GM21825 (cell line): ENCODE data around the gene CNTRL.

Experiments used
- ATAC-seq: cut with Tn5 transposase; IDR thresholded peaks from one replicate; pipeline ENCODE4 v1.9.1; 2021; ENCODE audit warnings: mild to moderate bottlenecking, moderate library complexity; ENCODE audit not compliant: unreplicated experiment

Gene CNTRL

DNA sequence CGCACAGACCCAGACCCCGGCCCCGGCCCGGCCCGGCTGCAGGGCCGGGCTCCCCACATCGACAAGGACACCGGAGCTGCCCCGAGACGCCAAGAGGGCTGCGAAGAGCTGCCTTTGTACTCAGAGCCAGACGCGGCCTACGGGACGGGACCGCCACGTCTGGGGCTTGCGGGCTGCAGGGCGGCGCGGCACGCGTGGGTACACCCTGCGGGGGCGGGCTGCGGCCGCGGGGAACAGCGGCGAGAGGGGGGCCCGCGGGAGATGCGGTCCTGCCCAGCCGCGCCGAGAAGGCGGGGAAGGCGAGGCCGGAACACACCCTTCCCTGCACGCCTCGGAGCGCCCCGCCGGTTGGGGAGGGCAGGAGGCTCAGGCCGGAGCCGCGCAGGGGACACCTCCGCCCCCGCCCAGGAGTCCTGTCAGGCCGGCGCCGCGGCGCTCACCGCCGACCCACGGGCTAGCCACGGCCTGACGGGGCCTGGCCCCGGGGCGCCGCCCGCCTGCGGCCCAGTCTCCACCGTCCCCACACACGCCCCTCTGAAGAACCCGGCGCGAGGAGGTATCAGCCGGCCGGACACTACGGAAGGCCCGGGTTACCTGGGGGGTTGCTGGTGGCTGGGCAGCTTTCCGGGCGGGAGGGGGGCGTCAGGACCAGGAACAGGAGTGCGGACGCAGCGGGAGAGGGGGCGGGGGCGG, 126.4 kb downstream of the CNTRL start:
- ATAC-seq = peak; percentile 22

DNA sequence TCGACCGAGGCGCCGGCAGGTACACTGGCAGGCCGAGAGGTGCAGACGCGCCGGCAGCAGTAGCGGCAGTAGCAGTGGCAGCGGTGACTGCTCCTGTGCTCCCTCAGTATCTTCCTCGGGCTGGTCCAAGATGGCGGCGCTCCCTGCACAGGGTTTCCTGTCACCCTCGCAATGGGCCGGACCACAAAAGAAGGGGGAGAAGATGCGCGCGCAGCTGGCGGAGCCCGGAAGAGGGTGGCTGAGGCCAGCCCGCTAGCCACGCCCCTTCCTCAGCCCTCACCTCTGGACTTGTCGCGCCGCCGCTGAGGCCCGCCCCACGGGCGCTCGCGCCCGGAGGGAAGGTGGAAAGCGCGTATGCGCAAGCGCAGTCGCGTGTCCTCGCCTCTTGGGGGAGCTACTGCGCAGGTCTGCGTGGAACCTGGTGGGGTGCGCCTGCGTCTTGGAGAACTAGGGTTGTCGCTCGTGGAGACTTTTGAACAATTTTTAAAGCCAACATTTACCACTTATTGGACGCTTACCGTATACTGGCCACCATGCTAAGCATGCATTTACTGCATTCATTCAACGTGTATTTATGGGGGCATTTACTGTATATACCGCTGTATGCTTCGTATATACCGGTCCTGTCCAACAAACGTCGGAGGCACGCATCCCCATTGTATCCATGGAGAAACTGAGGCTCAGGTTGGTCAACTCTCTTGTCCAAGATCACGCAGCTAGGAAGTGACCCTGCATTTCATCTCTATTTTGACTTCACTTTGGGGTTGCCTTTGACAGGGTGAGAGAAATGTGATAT, 127.2 kb downstream of the CNTRL start, which contains the start of gene RAB14:
TSS of gene RAB14 (minus strand) at position 132 of the 796 bp plus-strand sequence. CDS start 8,457 bp downstream, outside the sequence.
- peak; percentile 78 for ATAC-seq

- ATAC-seq = no peak
Measured at GRCh38 chr9:121204121-121204520, 129.4 kb downstream of the CNTRL start.

DNA sequence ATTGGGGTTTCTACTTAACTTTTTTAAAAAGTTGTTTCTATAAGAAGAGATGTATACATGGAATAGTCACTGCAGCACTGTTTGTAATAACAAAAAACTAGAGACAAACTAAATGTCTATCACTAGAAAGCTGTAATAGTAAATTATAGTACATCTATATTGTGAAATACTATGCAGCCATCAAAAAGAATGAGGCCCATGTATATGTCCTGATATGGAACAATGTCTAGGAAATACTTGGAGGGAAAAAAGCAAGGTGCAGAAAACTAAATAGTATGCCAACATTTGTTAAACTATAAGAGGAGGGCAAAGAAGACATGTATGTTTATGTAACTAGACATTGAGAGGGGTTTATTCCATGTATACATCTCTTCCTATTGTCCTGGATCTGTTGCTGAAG, 129.9 kb downstream of the CNTRL start:
- no peak for ATAC-seq

DNA sequence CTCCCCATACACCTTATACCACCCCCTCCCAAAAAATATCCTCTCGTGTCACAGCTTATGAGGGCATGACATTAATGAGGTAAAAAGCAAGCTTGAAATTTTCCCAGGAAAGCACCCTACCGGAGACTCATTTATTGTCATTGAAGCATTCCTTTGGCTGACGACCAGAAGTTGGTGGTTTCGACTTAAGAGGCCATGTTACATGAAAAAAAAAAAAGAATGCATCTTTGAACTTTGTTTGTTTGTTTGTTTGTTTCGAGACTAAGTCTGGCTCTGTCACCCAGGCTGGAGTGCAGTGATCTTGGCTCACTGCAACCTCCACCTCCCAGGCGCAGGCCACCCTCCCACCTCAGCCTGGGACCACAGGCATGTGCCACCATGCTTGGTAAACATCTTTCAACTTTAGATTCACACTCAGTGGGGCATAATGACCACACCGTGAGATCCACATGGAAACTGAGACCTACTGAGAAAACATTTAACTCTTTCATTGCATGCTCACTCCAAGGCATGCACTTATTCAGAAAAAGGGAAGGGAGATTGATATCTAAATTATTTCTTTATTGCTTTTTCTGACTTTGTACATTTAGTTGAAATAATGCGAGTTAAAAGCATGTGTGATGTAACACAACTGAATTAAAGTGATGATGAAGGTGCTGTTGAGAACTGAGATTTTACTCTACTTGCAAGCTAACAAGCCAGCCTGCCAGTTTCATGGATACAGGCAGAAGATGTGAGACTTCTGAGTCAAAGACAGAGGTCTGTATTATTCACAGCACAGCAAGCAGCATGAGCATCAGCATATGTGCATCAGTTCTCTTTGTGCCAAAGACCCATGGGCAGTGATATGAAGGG, 132.0 kb downstream of the CNTRL start:
- peak; percentile 19 for ATAC-seq

DNA sequence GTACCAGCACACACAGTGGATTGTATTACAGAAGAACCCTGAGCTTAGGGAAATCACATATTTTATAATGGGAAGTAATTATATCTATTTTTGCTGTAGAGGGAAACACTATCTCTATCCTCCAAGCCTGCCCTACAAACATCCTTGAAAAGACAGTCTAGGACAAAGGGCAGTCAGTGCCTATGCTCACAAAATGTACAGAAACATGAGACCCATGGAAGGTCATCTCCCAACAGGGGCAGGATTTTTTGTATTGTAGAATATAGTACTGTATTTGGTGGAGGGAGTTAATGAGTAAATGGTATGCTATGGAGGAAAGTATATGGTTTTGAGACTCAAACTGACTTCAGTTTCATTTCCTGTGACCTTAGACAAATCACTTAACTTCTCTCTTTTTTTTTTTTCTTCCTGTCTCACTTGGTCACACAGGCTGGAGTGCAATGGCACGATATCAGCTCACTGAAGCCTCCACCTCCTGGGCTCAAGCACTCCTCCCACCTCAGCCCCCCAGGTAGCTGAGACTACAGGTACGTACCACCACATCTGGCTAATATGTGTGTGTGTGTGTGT, 132.7 kb downstream of the CNTRL start:
- peak; percentile 72 for ATAC-seq

DNA sequence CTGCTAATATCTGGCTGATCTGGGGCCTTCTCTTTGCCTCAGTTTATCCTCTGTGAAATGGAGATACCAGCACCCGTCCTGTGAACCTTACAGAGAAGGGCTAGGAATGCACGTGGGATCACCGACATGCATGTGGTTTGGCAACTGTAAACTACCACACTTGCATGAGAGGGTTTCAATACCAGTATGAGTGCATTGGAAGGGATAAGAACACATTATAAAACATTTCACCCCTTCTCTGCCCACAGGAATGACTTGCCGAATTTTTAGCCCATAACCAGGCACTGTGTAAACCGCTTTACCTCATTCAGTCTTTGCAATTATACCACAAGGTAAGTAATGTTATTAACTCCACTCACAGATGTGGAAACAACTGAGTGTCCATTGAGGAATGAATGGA, 135.8 kb downstream of the CNTRL start:
- no peak for ATAC-seq

- no peak for ATAC-seq
Measured at GRCh38 chr9:121213136-121213806, 138.5 kb downstream of the CNTRL start.

DNA sequence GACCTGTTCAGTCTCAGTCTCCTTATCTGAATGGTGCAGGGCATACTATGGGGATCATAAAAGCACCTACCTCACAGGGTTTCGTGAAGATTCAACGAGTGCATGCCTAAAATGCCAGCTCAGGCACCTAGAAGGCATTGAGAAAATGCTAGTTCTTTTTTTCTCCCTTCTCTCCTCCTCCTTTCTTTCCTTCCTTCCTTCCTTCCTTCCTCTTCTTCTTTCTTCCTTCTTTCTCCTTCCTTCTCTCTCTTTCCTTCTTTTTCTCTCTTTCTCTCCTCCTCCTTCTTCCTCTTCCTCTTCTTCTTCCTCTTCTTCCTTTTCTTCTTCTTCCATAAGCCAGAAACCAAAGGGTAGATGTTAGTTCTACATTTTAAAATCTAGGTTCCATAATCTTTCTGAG, 139.2 kb downstream of the CNTRL start:
- no peak for ATAC-seq

DNA sequence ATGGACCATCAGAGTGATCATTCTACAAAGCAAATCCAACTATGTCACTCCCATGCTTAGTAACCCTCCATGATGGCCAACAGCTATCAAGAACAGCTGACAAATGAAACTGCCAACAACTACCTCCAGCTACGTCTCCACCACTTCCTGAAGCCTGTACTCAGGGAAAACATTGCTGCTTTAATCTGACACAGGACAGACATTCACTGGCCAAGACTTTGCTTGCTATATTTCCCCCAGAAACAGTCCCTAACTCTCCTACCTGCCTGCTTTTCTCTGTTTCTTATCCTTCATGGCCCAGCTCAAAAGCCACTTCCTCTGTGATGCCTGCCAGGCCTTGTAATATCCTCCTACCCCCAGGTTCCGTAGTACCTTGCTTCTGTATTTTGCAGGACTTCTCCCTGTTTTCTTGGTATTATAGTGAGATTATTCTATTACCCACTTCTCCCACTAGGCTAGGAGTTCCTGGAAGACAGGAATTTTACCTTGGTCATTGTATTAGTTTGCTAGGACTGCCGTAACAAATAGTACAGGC, 141.6 kb downstream of the CNTRL start:
- ATAC-seq = no peak

- peak; percentile 73 for ATAC-seq
Measured at GRCh38 chr9:121217609-121218292, 143.0 kb downstream of the CNTRL start.

GRCh38 chr9:121218357-121219027, 143.7 kb downstream of the CNTRL start:
- ATAC-seq = no peak

DNA sequence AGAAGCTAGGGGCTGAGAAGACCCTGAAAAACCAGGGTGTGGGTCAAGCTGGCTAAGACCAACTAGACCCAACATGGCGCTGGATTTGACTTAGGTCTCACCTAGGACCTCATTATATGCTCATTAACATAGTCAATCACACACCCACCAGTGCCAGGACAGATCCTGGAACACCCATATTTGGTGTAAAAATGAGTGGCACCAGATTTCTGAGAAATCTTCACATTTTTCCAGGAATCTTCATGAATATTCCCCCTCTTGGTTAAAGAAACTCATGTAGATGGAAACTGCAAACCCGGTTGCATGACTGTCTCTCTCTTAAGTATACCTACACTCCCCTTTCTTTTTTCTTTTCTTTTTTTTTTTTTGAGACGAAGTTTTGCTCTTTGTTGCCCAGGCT, 144.8 kb downstream of the CNTRL start:
- no peak for ATAC-seq

DNA sequence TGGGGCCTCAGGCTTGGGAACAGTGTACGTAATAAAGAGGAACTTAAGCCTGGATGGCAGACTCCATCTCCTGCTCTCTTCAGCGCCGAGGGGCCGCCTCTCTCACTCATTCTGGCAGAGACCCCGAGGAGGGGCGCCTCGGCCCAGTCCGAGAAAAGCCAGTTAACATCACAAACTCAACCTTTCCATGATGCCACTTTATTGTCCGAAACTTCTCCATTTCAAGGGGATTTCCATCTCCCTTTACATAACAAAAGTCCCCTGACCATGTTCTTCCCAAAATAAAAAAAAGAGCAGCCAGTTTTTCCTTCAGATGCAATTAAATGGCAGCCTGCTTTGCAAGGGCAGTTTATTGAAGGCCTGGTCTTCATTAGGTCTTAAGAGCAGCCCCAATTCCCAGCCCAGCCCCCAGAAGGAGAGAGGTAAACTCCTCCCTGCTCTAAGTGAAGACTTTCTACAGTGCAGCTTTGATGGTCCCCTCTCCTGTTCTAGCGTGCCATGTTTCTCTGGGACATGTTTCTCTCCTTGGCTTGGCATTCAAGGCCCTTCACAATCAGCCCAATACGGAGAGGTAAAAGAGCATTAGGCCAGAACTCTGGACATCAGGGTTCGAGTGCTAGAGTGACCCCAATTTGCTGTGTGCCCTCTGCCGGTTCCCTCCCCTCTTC, 146.4 kb downstream of the CNTRL start:
- no peak for ATAC-seq

DNA sequence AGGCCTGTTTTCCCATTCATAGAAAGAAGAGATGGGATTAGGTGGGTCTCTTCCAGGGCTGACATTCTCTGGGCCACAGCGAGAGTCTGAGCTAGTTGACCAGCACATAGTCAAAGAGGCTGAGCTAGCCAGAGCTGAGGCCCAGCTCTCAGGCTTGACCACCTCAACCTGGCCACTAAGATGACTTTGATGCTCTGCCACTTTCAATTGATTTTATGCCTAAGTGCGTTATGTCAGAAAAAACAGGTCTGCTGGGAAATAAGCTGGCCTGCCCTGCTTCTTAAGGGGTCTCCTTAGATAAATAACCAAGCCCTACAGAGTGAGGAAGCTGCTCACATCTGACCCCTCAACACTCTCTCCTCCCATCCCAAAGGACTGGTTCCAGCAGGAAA, 146.9 kb downstream of the CNTRL start:
- ATAC-seq = no peak

DNA sequence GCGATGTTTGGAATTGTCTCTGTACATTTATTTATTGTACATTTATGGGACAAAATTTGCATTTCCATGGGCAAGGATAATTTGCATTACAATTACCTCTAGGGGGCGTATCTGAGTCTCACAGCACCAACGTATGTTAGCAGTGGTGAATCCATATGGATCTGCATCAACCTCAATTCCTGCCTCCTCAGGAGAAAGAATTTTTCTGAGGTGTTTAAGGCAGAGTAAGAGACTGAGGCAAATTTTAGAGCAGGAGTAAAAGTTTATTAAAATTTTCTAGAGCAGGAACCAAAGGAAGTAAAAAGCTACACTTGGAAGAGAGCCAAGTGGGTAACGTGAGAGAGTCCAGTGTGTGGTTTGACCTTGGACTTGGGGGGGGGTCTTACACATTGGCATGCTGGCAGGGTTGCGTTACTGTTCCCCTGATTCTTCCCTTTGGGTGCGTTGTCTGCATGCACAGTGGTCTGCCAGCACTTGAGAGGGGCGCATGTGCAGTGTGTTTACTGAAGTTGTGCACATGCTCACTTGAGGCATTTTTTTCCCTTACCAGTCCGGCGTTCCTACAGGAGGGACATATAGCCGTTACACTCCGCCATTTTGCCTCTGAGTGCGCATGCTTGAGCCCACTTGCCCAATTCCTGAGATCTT, 147.9 kb downstream of the CNTRL start:
- ATAC-seq = no peak

DNA sequence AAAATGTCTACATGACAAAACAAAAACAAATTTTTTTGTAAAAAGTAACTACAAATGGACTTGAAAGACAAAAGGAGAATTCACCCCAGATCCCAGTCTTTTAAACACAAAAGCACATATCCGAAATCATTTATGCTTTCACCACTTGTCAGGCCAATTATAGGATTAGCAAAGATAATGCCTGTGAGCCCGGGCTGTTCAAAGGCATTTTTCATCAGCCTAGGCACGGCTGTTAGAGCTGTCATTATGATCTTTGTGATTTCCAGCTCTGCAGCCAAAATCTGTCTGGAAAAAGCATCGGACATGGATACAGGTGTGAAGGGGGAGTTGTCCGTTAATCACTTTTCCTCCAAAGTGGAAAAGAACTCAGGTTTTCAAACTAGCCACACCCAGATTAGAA, 150.5 kb downstream of the CNTRL start:
- ATAC-seq = no peak

GRCh38 chr9:121226175-121226574, 151.4 kb downstream of the CNTRL start:
- no peak for ATAC-seq
